Measurements from ENCODE around the gene FZD8. TPM values are rescaled to one million over a fixed set of nuclear protein-coding genes. Genes with fewer than 3 reads are reported as not detected.

FZD8 gene
- total RNA-seq, 1 experiment from 2014 or later = 0.22 TPM

DNA sequence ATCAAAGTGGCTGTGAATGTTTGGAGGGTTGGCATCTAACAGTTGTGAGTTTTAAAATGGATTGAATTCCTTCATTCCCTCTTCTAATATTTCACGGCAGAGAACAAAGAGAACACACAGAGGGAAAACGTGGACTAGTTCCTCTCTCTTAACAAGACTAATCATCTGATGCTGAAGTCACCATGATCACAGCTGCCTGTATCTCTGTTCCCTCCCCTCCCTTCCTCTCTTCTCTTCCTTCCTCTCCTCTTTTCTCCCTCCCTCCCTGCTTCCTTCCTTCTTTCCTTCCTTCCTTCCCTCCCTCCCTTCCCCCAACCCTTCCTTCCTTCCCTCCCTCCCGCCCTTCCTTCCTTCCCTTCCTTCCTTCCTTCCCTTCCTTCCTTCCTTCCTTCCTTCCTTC is 47.0 kb downstream of the FZD8 start:
- no peaks in the 10 kb centered on the region for H4K20me1 ChIP-seq (ENCODE audit: insufficient read depth)
- no peak overlapping the region for H2AFZ ChIP-seq (ENCODE audit: low read depth, low read length, poor library complexity, severe bottlenecking)
- CTCF ChIA-PET = no interaction called here
- H3K9me2 ChIP-seq (ENCODE audit: insufficient read depth) = no peaks in the 10 kb centered on the region
- ATAC-seq = no peak
- no peak overlapping the region for H3K4me2 ChIP-seq (ENCODE audit: low read length)
- no peaks in the 10 kb centered on the region for H3K36me3 ChIP-seq (ENCODE audit: control insufficient read depth in 1 of 2, insufficient read depth in 2 of 2, low read length in 2 of 2)
- no TSS peak for BruUV-seq (replicated peaks)
- H3K27me3 ChIP-seq (ENCODE audit: insufficient read depth, low read length) = peaks cover 10% of the 10 kb centered on the region; the same call in 1 of the 2 replicates
- no peak for DNase-seq (ENCODE audit: low read depth, low spot score)
- H3K9ac ChIP-seq (ENCODE audit: low read length) = no peak overlapping the region
- TF ChIP-seq, protein P1, sequence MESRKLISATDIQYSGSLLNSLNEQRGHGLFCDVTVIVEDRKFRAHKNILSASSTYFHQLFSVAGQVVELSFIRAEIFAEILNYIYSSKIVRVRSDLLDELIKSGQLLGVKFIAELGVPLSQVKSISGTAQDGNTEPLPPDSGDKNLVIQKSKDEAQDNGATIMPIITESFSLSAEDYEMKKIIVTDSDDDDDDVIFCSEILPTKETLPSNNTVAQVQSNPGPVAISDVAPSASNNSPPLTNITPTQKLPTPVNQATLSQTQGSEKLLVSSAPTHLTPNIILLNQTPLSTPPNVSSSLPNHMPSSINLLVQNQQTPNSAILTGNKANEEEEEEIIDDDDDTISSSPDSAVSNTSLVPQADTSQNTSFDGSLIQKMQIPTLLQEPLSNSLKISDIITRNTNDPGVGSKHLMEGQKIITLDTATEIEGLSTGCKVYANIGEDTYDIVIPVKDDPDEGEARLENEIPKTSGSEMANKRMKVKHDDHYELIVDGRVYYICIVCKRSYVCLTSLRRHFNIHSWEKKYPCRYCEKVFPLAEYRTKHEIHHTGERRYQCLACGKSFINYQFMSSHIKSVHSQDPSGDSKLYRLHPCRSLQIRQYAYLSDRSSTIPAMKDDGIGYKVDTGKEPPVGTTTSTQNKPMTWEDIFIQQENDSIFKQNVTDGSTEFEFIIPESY (IDR thresholded peaks at IDR 0.05; ENCODE audit: extremely low read depth, insufficient replicate concordance, low read length) = no peak
- no peak for TF ChIP-seq RAD21 (IDR thresholded peaks at IDR 0.05; ENCODE audit: low read depth)
- no peak for TF ChIP-seq ELF1 (IDR thresholded peaks at IDR 0.05; ENCODE audit: borderline replicate concordance, low read depth)
- TF ChIP-seq SIN3A (IDR thresholded peaks at IDR 0.05; ENCODE audit: low read depth) = no peak
- TF ChIP-seq FOSL1 (IDR thresholded peaks at IDR 0.05; ENCODE audit: low read depth) = no peak
- TF ChIP-seq YY1 (IDR thresholded peaks at IDR 0.05; ENCODE audit: extremely low read depth, insufficient replicate concordance, low read depth, low read length) = no peak
- TF ChIP-seq SRF (IDR thresholded peaks at IDR 0.05; ENCODE audit: low read depth) = no peak
- TF ChIP-seq JUND (IDR thresholded peaks at IDR 0.05) = no peak
- no peak for TF ChIP-seq ZFX (IDR thresholded peaks at IDR 0.05)
- TF ChIP-seq, protein P2, sequence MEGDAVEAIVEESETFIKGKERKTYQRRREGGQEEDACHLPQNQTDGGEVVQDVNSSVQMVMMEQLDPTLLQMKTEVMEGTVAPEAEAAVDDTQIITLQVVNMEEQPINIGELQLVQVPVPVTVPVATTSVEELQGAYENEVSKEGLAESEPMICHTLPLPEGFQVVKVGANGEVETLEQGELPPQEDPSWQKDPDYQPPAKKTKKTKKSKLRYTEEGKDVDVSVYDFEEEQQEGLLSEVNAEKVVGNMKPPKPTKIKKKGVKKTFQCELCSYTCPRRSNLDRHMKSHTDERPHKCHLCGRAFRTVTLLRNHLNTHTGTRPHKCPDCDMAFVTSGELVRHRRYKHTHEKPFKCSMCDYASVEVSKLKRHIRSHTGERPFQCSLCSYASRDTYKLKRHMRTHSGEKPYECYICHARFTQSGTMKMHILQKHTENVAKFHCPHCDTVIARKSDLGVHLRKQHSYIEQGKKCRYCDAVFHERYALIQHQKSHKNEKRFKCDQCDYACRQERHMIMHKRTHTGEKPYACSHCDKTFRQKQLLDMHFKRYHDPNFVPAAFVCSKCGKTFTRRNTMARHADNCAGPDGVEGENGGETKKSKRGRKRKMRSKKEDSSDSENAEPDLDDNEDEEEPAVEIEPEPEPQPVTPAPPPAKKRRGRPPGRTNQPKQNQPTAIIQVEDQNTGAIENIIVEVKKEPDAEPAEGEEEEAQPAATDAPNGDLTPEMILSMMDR (IDR thresholded peaks at IDR 0.05 in 2 of 3, conservative IDR thresholded peaks at IDR 0.05 in 1 of 3; ENCODE audit: borderline replicate concordance in 1 of 3, insufficient read depth in 1 of 3, low read depth in 2 of 3, low read length in 2 of 3) = no peak
- TF ChIP-seq, protein P3, sequence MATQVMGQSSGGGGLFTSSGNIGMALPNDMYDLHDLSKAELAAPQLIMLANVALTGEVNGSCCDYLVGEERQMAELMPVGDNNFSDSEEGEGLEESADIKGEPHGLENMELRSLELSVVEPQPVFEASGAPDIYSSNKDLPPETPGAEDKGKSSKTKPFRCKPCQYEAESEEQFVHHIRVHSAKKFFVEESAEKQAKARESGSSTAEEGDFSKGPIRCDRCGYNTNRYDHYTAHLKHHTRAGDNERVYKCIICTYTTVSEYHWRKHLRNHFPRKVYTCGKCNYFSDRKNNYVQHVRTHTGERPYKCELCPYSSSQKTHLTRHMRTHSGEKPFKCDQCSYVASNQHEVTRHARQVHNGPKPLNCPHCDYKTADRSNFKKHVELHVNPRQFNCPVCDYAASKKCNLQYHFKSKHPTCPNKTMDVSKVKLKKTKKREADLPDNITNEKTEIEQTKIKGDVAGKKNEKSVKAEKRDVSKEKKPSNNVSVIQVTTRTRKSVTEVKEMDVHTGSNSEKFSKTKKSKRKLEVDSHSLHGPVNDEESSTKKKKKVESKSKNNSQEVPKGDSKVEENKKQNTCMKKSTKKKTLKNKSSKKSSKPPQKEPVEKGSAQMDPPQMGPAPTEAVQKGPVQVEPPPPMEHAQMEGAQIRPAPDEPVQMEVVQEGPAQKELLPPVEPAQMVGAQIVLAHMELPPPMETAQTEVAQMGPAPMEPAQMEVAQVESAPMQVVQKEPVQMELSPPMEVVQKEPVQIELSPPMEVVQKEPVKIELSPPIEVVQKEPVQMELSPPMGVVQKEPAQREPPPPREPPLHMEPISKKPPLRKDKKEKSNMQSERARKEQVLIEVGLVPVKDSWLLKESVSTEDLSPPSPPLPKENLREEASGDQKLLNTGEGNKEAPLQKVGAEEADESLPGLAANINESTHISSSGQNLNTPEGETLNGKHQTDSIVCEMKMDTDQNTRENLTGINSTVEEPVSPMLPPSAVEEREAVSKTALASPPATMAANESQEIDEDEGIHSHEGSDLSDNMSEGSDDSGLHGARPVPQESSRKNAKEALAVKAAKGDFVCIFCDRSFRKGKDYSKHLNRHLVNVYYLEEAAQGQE (IDR thresholded peaks at IDR 0.05; ENCODE audit: low read depth) = no peak
- TF ChIP-seq TCF7L2 (IDR thresholded peaks at IDR 0.05; ENCODE audit: borderline replicate concordance, extremely low read depth, insufficient read depth, insufficient read length) = no peak
- TF ChIP-seq ZNF274 (IDR thresholded peaks at IDR 0.05; ENCODE audit: low read depth, low read length) = no peak
- no peak for TF ChIP-seq EGR1 (IDR thresholded peaks at IDR 0.05; ENCODE audit: low read depth)
- no peak for TF ChIP-seq SP1 (IDR thresholded peaks at IDR 0.05; ENCODE audit: low read depth)
- no peak for TF ChIP-seq CBX3 (IDR thresholded peaks at IDR 0.05; ENCODE audit: low read depth)
- no peak for TF ChIP-seq POLR2AphosphoS5 (IDR thresholded peaks at IDR 0.05; ENCODE audit: low read depth, low read length)
- TF ChIP-seq, protein P4, sequence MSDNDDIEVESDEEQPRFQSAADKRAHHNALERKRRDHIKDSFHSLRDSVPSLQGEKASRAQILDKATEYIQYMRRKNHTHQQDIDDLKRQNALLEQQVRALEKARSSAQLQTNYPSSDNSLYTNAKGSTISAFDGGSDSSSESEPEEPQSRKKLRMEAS (IDR thresholded peaks at IDR 0.05) = no peak
- no peak for TF ChIP-seq EZH2phosphoT487 (IDR thresholded peaks at IDR 0.05; ENCODE audit: borderline replicate concordance)
- intact Hi-C loops (cut with micrococcal nuclease) = no loop called here
- no peak overlapping the region for H3K4me3 ChIP-seq (replicated peaks in 1 of 2; ENCODE audit: low read depth in 1 of 2, low read length in 2 of 2)
- H3K27ac ChIP-seq (ENCODE audit: low read depth, low read length) = no peak overlapping the region
- H3K4me1 ChIP-seq (ENCODE audit: control insufficient read depth in 1 of 2, insufficient read depth in 2 of 2, low read length in 2 of 2) = no peaks in the 10 kb centered on the region
- RAD21 ChIA-PET (ENCODE audit: low non-redundant PET in 1 of 2, low total read pairs in 2 of 2, uncharacterized antibody in 2 of 2, unreplicated experiment in 2 of 2) = no interaction called here
- POLR2A ChIA-PET = no interaction called here
- no peaks in the 10 kb centered on the region for H3K79me2 ChIP-seq (ENCODE audit: insufficient read depth, low read length)
- no peaks in the 10 kb centered on the region for H3K9me3 ChIP-seq (ENCODE audit: control insufficient read depth in 1 of 2, insufficient read depth in 1 of 2, low read depth in 1 of 2, low read length in 2 of 2)

All from HCT116 (cell line).